HepG2 (cell line): Measurements from ENCODE around the gene MX2. TPM values are rescaled to one million over a fixed set of nuclear protein-coding genes. Genes with fewer than 3 reads are reported as not detected.

Experiments used
- ELF1 ChIP-seq: sonication (generic); formaldehyde crosslinking; IDR thresholded peaks from 2 replicates; pipeline ENCODE4 v1.4.0; 2020; ENCODE audit warnings: missing genetic modification reagents
- ESRRA ChIP-seq: sonication (generic); formaldehyde crosslinking; IDR thresholded peaks from 2 replicates; pipeline ENCODE4 v1.5.1; 2020; ENCODE audit warnings: mild to moderate bottlenecking, low read depth, missing genetic modification reagents
- HDAC1 ChIP-seq: sonication (generic); formaldehyde crosslinking; IDR thresholded peaks from 2 replicates; pipeline ENCODE4 v1.5.1; 2020; ENCODE audit warnings: mild to moderate bottlenecking, missing genetic modification reagents
- HDAC6 ChIP-seq: fragments of 200-600 bp; sonication (generic); IDR thresholded peaks from 2 replicates; pipeline ENCODE4 v1.7.0; 2017; ENCODE audit warnings: mild to moderate bottlenecking, antibody characterized with exemption, low read length, low read depth
- HNRNPL ChIP-seq: fragments of 200-400 bp; formaldehyde crosslinking; IDR thresholded peaks from 2 replicates; pipeline ENCODE4 v1.6.1; 2017; ENCODE audit warnings: mild to moderate bottlenecking, low read depth, low read length
- KDM2A ChIP-seq: sonication (generic); formaldehyde crosslinking; IDR thresholded peaks from 2 replicates; pipeline ENCODE4 v1.4.0; 2020; ENCODE audit warnings: low read depth, missing genetic modification reagents, borderline replicate concordance
- LBX2 ChIP-seq: sonication (generic); formaldehyde crosslinking; IDR thresholded peaks from 2 replicates; pipeline ENCODE4 v1.5.0; 2020; ENCODE audit warnings: missing genetic modification reagents, mild to moderate bottlenecking, borderline replicate concordance
- NR3C1 ChIP-seq: sonication (generic); formaldehyde crosslinking; IDR thresholded peaks from 2 replicates; pipeline ENCODE4 v1.4.0; 2020; ENCODE audit warnings: missing genetic modification reagents
- PAWR ChIP-seq: sonication (generic); formaldehyde crosslinking; IDR thresholded peaks from 2 replicates; pipeline ENCODE4 v1.4.0; 2020; ENCODE audit warnings: missing genetic modification reagents, mild to moderate bottlenecking, borderline replicate concordance
- RFX3 ChIP-seq: IDR thresholded peaks from 2 replicates; pipeline ENCODE4 v1.6.1; 2016; ENCODE audit warnings: missing biosample characterization, missing genetic modification reagents
- SIN3A ChIP-seq: IDR thresholded peaks from 2 replicates; pipeline ENCODE4 v1.6.1; 2011; ENCODE audit warnings: low read depth, mild to moderate bottlenecking, control low read depth, low read length, borderline replicate concordance
- SMAD1 ChIP-seq: sonication (generic); formaldehyde crosslinking; IDR thresholded peaks from 2 replicates; pipeline ENCODE4 v1.4.0; 2020; ENCODE audit warnings: missing genetic modification reagents, low read depth, mild to moderate bottlenecking, borderline replicate concordance
- SOX5 ChIP-seq: IDR thresholded peaks from 2 replicates; pipeline ENCODE4 v1.6.1; 2016; ENCODE audit warnings: borderline replicate concordance
- TEAD3 ChIP-seq: optimal IDR thresholded peaks from 2 replicates; pipeline ENCODE3; 2016; ENCODE audit warnings: borderline replicate concordance
- YEATS4 ChIP-seq: sonication (generic); formaldehyde crosslinking; IDR thresholded peaks from 2 replicates; pipeline ENCODE4 v1.4.0; 2020; ENCODE audit warnings: missing genetic modification reagents, borderline replicate concordance
- ZNF282 ChIP-seq: fragments of 450-650 bp; IDR thresholded peaks from 2 replicates; pipeline ENCODE4 v1.6.1; 2018; ENCODE audit not compliant: partially characterized antibody
- ZNF563 ChIP-seq: sonication (generic); formaldehyde crosslinking; IDR thresholded peaks from 2 replicates; pipeline ENCODE4 v1.8.0; 2022; ENCODE audit warnings: mild to moderate bottlenecking, moderate library complexity, missing genetic modification reagents
- ZNF567 ChIP-seq: sonication (generic); formaldehyde crosslinking; IDR thresholded peaks from 2 replicates; pipeline ENCODE4 v1.8.1; 2023; ENCODE audit warnings: mild to moderate bottlenecking, missing genetic modification reagents, borderline replicate concordance
- ZNF746 ChIP-seq: sonication (generic); formaldehyde crosslinking; IDR thresholded peaks from 2 replicates; pipeline ENCODE4 v1.8.0; 2022; ENCODE audit warnings: mild to moderate bottlenecking, missing genetic modification reagents
- ZNF768 ChIP-seq: sonication (generic); formaldehyde crosslinking; IDR thresholded peaks from 2 replicates; pipeline ENCODE4 v1.4.0; 2020; ENCODE audit warnings: missing genetic modification reagents
- polyA plus RNA-seq, 8 experiments: library from polyadenylated mRNA; depleted of rRNA in 3 of 8; stranded (reverse) in 7 of 8; unstranded in 1 of 8; fragments of >200 nt; fragmentation: Illumina TruSeq in 4 of 8; extraction: Trizol in 4 of 8; gene quantifications; 2 replicates each; pipeline versions ENCODE4 v1.2.1 to v1.2.3, GENCODE V29; 2011 to 2016; ENCODE audit warnings: low read depth in 4 of 8, missing spikeins in 1 of 8, mixed read lengths in 1 of 8; ENCODE audit not compliant: insufficient read depth in 1 of 8
- total RNA-seq, 5 experiments: library from RNA; depleted of rRNA; stranded (reverse); fragments of >200 nt; fragmentation: Illumina TruSeq; extraction: Trizol; gene quantifications; 2 replicates each; pipeline ENCODE4 v1.2.3, GENCODE V29; 2016; ENCODE audit warnings: low read depth in 1 of 5
- TF ChIP-seq, protein P1 (sequence below): IDR thresholded peaks from 2 replicates; pipeline ENCODE4 v1.6.1; 2016; ENCODE audit warnings: low read depth, missing genetic modification reagents, missing compliant biosample characterization
- TF ChIP-seq, protein P2 (sequence below): fragments of 450-650 bp; IDR thresholded peaks from 2 replicates; pipeline ENCODE4 v1.6.1; 2017

MX2 gene
- total and polyA plus RNA-seq, 2 of the 13 experiments (the other 11 are each of a cell fraction or from before 2014, with no cell fraction given) = 24.0 to 35.7 TPM

- 0 out of 2 replicates have a peak, but pooled peaks have one; percentile 2 for TF ChIP-seq HNRNPL
- TF ChIP-seq, protein P1, sequence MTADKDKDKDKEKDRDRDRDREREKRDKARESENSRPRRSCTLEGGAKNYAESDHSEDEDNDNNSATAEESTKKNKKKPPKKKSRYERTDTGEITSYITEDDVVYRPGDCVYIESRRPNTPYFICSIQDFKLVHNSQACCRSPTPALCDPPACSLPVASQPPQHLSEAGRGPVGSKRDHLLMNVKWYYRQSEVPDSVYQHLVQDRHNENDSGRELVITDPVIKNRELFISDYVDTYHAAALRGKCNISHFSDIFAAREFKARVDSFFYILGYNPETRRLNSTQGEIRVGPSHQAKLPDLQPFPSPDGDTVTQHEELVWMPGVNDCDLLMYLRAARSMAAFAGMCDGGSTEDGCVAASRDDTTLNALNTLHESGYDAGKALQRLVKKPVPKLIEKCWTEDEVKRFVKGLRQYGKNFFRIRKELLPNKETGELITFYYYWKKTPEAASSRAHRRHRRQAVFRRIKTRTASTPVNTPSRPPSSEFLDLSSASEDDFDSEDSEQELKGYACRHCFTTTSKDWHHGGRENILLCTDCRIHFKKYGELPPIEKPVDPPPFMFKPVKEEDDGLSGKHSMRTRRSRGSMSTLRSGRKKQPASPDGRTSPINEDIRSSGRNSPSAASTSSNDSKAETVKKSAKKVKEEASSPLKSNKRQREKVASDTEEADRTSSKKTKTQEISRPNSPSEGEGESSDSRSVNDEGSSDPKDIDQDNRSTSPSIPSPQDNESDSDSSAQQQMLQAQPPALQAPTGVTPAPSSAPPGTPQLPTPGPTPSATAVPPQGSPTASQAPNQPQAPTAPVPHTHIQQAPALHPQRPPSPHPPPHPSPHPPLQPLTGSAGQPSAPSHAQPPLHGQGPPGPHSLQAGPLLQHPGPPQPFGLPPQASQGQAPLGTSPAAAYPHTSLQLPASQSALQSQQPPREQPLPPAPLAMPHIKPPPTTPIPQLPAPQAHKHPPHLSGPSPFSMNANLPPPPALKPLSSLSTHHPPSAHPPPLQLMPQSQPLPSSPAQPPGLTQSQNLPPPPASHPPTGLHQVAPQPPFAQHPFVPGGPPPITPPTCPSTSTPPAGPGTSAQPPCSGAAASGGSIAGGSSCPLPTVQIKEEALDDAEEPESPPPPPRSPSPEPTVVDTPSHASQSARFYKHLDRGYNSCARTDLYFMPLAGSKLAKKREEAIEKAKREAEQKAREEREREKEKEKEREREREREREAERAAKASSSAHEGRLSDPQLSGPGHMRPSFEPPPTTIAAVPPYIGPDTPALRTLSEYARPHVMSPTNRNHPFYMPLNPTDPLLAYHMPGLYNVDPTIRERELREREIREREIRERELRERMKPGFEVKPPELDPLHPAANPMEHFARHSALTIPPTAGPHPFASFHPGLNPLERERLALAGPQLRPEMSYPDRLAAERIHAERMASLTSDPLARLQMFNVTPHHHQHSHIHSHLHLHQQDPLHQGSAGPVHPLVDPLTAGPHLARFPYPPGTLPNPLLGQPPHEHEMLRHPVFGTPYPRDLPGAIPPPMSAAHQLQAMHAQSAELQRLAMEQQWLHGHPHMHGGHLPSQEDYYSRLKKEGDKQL = peak; percentile 92; the same call in 1 of the 2 replicates
- TF ChIP-seq, protein P2, sequence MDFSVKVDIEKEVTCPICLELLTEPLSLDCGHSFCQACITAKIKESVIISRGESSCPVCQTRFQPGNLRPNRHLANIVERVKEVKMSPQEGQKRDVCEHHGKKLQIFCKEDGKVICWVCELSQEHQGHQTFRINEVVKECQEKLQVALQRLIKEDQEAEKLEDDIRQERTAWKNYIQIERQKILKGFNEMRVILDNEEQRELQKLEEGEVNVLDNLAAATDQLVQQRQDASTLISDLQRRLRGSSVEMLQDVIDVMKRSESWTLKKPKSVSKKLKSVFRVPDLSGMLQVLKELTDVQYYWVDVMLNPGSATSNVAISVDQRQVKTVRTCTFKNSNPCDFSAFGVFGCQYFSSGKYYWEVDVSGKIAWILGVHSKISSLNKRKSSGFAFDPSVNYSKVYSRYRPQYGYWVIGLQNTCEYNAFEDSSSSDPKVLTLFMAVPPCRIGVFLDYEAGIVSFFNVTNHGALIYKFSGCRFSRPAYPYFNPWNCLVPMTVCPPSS = no peak
- TF ChIP-seq ZNF746 (CRISPR knock-in tag) = no peak
- peak; percentile 81 for TF ChIP-seq HDAC1
- TF ChIP-seq TEAD3 (CRISPR knock-in tag) = peak; percentile 96
- TF ChIP-seq ZNF282 = no peak
- TF ChIP-seq PAWR (CRISPR knock-in tag) = no peak
- TF ChIP-seq SMAD1 (CRISPR knock-in tag) = peak; percentile 72; the same call in 1 of the 2 replicates
- no peak for TF ChIP-seq LBX2 (CRISPR knock-in tag)
- TF ChIP-seq ESRRA (CRISPR knock-in tag) = no peak
- TF ChIP-seq NR3C1 = no peak
- TF ChIP-seq RFX3 = no peak
- TF ChIP-seq SOX5 (CRISPR knock-in tag) = peak; percentile 95
- TF ChIP-seq ZNF563 (CRISPR knock-in tag) = peak; percentile 70
- TF ChIP-seq ELF1 (CRISPR knock-in tag) = no peak; the same call in 1 of the 2 replicates
- peak; percentile 67 for TF ChIP-seq ZNF768
- TF ChIP-seq SIN3A = peak; percentile 14; the same call in 1 of the 2 replicates
- TF ChIP-seq YEATS4 = peak; percentile 79
- TF ChIP-seq HDAC6 = no peak
- TF ChIP-seq KDM2A = peak; percentile 72
- TF ChIP-seq ZNF567 (CRISPR knock-in tag) = 0 out of 2 replicates have a peak, but pooled peaks have one; percentile 72
Observed at GRCh38 chr21:41322496-41323382, 39.1 kb upstream of the MX2 start (continued).
